T follicular helper cell (primary cell): ENCODE measurements around the gene AP2B1.
"Not testable (repeated sequence)": the region's sequence is repeated elsewhere in the genome, so short reads cannot be mapped to it uniquely, and the experiment has no call there.

Source experiments
- DNase-seq: peaks from one replicate; pipeline ENCODE4 v3.0.0-alpha.2; 2020; ENCODE audit warnings: low read depth
- total RNA-seq, 2 experiments: gene quantifications; one replicate each; lab custom pipeline; 2026; lab: John Stamatoyannopoulos, UW

The AP2B1 gene
- total RNA-seq, result 190 to 247 reads per million in 2 experiments

DNA sequence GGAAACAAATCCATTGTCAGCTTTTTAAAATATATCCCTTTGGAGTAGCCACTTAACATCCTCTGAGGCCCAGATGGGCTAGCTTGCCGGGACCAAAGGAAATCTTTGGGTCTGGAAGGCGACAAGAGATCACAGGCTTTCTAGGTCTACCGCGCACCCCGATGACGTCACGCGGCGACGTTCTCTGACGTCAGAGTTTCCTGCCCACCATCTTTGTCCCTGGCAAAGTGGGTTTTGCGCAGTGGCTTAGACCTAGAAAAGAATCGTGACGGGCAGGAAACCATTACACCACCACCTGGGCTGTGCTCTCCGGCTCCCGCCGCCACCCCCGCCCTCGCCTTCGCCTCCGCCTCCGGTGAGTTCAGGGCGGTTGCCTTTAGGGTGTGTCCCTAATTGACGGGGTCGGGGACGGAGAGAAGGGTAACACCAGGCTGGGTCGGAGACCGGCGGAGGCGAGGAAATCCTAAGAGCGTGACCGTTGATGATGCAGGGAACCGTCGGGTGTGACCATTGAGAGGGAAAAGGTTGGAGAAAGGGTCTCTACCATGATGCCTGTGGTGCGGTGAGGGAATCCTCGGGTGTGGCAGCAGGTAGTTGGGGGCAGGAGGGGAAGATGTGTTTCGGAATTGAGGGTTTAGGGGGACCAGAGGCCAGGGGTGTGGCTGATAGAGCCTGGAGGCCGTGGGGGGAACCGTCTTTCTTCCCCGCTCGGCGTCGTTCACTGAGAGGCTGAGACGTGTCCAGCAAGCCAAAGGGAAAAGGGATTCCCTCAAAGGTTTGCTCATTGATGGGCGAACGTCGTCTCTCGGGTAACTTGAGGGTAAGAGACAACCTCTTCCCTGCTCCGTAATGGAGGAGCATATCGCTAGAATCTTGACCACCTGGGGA lies at the start of gene AP2B1:
Gene AP2B1 (plus strand): TSS at position 249 of the 888 bp plus-strand sequence. CDS start 6,709 bp downstream, outside the sequence.
- DNase-seq, result peak; percentile 93

DNA sequence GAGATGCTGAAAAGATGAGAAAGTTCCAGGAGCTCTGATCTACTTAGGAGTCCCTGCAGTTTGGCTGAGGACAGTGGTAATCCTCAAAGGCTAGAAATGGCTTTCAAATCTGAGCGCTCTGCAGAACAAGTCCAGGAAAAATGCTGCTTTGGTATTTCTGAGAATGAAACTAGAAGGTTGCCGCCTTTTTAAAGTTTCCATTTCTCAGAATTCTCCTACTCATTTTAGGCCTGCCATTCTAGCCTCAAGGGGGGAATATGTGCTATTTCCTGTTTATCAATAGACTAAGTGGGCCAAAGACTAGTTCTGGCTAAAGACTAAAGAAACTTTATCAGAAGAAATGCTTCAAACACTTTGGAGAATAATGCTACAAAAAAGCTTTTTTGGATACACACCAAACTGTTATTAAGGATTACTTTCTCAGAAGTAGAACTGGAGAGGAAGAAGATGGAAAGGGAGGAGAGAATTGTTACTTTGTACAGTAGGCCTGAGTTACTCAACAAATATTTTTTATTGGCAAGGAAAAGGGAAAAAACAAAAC lies 49.5 kb upstream of the AP2B1 start, which contains the start of gene SLFN12L:
Gene SLFN12L (minus strand): TSS at position 78 of the 541 bp plus-strand sequence. CDS start 15,314 bp downstream, outside the sequence.
- no peak for DNase-seq

DNA sequence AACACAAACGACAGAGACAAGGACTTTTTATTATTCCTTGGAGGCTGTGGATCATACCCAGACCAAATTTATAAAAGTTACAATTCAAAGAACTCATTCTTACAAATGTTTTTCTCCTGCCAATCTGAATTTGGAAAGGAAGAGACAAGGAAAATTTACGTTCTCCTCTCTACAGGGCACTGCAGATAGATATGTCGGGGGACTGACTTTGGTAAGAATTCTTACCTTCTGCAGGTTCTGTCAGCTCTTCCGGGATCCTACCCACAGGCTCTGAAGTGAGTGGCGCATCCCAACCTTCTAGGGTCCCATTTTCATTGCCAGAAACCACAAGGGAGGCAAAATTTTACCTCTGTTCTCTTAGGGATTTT lies 47.5 kb upstream of the AP2B1 start:
- no peak for DNase-seq

DNA sequence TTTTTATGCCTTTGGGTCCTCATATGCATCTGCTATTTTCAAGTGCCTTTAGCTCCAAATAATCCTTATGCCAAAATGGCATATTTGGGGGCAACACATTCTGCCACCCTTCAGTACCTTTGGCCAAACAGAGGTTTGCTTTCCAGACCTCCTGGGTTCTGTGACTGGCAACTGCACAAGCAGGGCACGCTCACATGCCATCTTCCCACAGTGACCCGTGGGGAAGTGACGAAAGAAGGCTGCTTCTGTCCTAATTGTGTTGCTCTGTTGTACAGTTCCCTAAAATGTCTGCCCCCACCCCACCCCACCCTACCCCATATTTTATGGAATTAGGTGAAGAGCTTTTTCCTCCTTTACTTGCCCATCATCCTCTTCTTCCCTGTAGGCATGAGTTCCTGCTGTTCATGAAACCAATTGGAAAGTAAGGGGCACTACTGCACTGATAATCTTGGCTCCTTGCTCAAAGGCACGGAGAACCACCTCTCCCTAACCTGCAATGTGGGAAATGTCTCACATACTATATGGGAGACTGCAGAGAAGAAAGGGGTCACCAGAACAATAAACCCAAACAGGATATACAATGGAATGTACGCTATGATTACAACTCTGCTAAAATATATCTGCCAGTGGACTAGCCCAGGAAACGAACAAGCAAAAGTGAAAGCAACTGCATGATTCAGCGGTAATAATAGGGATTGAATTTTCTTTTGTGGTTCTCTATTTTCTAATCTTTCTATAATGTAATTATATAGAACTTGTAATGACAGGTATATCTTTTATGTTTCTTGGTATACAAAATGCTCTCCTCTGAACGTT lies 46.3 kb upstream of the AP2B1 start:
- DNase-seq, result no peak

DNA sequence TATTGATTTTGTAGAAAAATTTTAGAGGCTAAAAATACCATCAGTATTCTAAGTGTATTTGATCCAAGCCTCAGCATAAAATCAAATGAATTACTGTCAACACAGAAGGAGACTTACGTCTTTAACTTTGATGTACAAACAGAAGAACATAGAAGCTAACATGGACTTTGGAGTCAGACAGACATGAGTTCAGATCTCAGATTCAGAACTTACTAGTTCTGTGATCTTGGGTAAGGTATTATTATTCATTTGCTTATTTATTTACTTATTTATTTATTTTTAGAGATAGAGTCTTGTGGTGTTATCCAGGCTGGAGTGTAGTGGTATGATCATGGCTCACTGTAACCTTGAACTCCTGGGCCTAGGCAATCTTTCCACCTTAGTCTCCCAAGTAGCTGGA lies 45.7 kb upstream of the AP2B1 start:
- DNase-seq, result no peak

DNA sequence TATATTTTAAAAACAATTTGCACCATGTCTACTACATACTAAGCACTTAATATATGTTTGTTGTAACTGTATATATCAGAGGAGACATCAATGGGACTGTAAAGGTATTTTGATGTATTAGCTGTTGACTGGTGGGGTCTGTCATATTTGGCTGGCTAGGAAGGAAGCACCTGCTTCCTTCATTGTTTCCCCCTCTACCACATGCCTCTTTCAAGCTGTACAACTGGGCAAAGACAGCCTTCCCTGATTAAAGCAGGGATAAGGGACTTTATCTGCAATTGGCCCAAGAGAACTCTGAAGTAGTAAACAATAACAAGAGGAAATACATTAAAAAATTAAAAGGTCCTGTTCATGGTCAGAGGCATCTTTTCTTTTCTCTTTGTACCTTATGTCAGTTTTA lies 44.1 kb upstream of the AP2B1 start:
- no peak for DNase-seq

DNA sequence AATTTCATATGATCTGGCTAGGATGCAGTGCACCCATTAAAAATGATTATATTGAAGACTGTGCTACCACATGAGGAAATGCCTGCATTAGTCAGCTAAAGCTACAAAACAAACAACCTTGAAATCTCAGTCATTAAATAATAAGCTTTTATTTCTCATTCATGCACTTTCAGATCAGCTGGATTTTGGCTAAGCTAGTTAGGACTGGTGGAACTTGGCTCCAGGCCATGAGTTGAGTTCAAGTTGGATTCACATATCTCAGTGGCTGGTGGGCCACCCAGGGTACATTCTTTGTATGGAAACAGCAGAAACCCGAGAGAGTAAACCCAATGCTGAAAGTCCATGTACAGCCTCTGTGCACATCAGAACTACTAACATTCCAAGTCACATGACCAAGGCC lies 43.3 kb upstream of the AP2B1 start:
- no peak for DNase-seq

DNA sequence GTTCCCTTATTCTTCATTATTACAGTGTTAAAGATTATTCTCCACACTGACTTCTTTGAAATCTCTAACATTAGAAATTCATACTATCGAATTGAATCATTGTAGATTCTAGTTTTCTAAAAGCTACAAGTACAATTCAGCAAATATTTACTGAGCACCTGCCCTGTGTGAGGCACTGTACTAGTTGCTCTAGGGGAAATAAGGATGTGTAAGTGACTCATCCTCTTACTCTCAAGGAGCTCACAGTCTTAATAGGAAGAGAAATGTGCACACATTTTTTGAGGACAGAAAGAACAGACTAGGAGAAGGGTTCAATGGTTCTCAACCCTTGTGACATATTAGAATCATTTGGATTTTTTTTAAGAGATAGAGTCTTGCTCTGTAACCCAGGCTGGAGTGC lies 42.0 kb upstream of the AP2B1 start:
- no peak for DNase-seq

DNA sequence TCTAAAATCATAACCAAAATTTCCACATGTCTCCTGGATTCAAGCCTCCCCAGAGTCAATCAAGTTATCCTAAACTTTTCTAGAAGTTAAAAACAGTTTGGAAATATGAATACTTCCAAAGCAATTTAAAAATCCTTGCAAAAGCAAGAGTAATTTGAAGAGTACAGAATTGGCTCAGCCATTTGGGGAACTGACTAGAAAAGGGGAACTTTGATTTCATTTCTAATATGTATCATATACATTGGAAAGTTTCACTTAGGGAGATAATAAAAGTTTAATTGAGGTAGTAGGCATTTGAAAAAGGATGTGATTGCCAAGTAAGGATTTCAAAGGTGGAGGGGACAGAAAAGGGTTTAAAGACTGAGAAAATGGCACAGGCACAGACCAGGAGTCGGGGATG lies 40.6 kb upstream of the AP2B1 start:
- DNase-seq, result no peak

DNA sequence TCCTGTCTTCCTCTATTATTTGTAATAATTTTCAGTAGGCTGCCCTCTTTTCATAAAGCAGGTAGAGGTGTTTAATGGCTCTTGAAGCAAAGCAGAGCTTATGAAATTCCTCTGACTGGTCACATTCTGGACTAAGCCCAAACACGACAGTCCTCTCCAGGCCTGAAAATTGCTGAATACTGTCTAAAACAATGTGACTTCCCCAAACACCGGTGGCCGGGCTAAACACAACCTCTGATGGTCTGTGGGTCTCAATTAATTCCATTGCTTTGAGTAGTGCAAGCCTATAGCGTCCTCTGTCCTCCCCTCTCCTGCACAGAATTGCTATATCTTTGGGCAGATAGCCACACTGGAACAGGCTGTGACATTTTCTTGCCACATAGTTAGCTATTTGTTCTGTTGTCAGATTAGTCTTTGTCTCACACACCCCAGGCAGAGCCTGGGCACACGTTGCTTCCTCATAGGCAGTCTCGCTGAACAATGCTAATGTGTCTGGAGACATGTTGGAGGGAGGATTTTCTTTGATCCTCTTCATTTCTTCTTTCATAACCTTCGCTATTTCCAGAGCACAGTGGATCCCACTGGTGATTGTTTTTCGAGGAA lies 38.8 kb upstream of the AP2B1 start:
- DNase-seq, result no peak

DNA sequence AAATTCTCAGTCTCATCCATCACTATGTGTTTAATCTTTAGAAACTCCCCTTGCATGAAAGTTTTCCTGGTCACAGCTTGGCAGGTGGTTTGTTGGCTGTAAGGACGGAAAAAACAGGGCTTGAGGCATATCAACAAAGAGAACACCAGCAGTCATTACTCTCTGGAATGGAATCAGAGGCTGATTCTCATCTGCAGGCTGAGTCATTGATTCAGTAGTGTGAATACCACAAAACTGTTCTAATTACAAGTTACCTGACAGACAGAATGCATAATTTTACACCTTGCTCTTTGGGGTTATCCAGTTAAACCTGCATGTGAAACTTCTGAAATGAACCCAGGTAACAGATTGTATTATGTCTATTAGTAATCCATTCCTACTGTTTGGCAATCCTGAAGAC lies 38.1 kb upstream of the AP2B1 start:
- DNase-seq, result no peak

DNA sequence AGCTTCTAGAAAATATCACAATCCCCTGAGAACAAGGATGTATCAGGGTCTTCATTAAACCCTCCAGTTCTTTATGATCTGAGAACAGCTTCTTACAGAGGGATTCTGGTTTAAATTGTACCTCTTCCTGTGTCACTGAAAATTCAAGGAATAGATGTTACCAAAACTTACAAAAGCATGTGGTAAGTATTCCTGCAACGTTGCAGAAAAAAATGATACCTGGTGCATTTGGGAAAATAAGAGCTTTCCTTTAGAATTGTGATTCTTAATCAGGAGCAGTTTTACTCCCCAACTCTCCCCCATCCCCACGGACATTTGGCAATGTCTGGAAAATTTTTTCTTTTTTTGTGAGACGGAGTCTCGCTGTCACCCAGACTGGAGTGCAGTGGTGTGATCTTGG lies 33.8 kb upstream of the AP2B1 start:
- DNase-seq, result no peak

DNA sequence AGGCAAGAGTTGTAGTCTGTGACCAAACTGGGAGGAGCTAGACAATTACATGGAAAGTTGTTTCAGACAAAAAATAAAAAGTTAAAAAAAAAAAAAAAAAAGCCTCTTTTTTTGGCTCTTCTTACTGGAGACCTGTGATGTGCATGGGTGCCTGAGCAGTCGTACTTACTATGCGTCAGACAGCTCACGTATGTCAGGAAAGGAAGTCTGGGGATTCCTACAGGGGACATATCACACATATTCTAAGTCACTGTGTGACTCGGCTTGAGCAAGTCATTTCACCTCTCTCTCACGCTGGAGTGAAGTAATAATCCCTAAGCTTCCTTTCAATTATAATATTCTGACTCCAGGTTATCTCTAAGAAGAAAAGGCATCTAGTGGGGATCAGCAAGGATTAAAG lies 32.5 kb upstream of the AP2B1 start:
- no peak for DNase-seq

DNA sequence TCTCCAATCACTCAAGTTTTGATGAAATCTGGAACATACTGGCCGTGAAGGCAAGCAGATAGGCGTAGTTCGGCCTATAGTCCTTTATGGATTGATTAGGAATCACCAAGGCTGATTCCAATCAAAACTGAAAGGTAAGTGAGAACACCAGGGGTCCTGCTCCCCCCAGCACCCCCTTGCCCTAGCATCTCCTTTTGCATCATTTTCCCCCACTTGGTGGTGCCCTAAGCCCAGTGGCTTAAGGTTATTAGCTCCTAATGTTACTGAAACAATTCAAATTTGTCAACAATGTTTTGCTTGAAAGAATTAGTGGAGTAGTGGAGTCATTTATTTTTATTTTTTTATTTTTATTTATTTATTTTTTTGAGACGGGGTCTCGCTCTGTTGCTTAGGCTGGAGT lies 31.4 kb upstream of the AP2B1 start:
- DNase-seq, result no peak

DNA sequence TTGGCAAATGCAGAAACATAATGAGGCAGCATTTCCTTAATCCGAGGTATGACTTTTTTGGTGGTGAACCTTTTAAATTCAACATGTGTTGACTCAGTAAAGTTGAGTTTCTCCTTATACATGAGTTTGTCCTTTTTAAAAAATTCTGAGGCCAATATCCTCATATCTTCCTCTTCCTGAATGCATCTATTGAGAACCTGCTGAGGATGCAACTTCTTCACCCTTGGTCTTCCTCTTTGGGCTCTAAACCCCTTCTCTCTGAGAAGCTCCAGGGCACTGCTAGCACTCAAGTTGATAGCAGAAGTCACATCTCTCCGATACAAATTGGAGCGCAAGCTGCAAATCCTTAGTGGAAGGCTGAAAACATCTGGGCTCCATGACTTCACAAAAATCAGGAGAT lies 29.8 kb upstream of the AP2B1 start:
- no peak for DNase-seq

DNA sequence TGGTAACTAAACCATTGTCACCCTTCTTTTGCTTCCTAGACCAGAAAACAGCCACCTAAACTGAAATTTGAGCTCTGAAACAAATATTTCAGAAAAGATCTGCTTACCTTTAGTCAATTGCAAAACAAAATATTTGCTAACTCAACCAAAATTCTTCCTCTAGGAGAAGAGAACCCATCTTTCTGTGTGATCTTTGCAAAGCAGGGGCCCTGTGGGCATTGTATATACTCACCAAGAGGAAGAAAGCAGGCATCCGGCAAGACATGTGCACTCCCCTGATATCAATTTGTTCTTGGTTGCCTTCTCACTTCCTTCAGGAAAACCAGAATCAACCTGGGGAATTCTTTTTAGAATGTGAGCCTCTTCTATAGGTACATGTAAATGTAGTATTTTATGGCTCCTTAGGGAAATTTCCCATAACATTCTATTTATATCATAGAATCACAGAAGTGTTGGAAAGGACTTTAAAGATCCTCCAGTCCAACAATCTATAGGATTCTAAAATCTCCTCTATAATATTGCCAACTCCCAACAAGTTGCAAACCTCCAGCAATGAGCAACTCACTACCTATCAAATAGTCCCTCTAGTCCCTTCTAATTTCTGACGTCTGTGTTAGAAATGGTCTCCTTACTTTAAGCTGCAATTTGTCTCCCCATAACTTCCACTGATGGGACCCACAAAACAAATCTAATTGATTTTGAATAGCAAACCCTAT lies 27.5 kb upstream of the AP2B1 start:
- DNase-seq, result no peak

DNA sequence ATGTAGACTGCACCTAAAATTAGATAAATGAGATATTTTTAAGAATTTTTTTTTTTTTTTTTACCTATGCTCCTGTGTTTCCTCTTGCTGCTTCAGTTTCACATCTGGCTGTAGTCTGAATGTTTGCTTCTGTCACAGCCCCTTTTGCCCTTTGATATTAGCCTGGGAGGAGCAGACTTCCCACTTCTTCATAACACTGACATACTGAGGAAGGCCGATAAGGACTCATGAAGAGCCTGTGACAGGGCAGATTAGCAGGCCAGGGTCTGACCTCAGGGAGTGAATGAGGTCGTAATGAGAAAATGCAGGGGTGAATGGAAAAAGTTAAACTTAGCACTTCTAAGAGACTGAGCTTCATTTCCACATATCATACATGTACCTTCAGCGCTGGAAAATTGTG lies 26.4 kb upstream of the AP2B1 start, which contains the start of gene SLFN14:
Gene SLFN14 (minus strand): TSS at position 117 of the 400 bp plus-strand sequence. CDS start 2,757 bp downstream, outside the sequence.
- DNase-seq, result no peak

DNA sequence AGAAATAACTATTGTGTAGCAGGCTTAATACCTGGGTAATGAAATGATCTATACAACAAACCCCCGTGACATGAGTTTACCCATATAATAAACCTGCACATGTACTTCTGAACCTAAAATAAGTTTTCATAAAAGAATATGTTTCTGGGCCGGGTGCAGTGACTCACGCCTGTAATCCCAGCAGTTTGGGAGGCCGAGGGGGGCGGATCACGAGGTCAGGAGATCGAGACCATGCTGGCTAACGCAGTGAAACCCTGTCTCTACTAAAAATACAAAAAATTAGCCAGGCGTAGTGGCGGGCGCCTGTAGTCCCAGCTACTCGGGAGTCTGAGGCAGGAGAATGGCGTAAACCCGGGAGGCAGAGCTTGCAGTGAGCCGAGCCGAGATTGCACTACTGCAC lies 23.9 kb upstream of the AP2B1 start:
- not testable (repeated sequence) for DNase-seq

DNA sequence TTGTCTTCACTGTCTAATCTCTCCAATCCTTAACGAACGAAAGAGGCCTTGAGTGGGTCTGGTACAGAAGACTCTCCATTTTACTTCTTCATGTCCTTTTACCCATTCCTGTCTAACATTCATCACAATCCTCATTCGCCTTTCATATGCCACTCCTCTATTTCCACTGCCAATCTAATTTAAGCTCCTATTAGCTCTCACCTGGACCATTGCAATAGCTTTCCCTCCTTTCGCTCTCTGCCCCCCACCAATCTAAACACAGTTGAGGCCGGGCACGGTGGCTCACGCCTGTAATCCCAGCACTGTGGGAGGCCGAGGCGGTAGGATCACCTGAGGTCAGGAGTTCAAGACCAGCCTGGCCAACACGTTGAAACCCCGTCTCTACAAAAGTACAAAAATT lies 20.2 kb upstream of the AP2B1 start:
- no peak for DNase-seq

DNA sequence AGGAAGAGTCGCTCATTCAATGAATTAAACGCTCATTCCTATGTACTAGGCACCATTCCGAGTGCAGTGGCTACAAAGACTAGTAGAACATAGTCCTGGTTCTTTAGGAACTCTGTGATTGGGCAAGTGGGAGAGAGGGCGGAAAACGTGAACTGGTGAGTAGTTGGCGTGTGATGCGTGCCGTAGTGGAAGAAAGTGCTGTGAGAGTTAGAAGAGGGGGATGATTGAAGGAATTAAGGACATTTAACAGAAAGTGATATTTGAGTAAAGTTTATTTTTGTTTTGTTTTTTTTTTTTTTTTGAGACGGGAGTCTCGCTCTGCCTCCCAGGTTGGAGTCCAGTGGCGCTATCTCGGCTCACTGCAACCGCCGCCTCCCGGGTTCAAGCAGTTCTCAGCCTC lies 18.6 kb upstream of the AP2B1 start:
- DNase-seq, result no peak

DNA sequence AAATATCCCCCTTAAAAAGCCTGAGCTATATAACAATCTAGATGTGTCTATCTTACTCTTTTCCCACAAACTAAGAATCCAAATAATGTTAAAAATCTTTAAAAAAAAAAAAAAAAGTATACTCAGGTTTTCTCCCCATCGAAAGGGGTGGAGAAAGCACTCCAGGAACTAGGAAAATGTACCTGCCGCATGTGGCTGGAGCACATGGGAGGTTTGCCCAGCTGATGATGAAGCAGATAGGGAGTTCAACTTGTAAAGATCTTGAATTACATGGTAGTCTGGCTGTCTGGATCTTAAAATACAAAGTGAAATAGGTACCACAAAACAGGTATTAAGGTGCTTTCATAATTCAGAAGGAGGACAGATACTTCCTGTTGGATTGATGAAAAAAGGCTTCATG lies 17.7 kb upstream of the AP2B1 start:
- DNase-seq, result no peak
